Measurements from ENCODE around the gene OR2Y1.
A peak's percentile ranks its signal among the peaks of the same experiment; 100 is the strongest.
"Not testable (repeated sequence)": the region's sequence is repeated elsewhere in the genome, so short reads cannot be mapped to it uniquely, and the experiment has no call there.

OR2Y1 gene

GRCh38 chr5:180739271-180739670, 587 bp downstream of the OR2Y1 start:
- no peak for DNase-seq (ENCODE audit: low spot score)

- DNase-seq (ENCODE audit: low spot score): no peak
Observed at GRCh38 chr5:180736536-180736935, 3.3 kb downstream of the OR2Y1 start.

DNA sequence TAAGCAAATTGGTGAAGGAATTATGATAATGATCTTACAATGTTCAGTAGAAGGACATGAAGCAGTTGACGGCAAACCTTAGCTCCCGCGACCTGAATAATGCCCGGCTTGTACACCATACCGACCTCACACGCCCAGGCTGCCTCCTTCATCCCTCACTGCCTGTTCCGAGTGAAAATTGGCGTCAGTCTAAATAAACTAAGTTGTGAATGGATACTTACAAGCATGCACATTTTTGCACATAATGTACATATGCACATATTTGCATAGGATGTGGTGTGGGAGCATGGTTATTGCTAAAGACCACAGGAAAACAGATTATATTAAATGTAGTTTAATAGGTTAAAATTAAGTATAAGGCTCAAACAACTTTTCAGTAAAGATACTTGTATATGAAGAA, 14.9 kb downstream of the OR2Y1 start:
- DNase-seq (ENCODE audit: low spot score): no peak

- no peak for DNase-seq (ENCODE audit: low spot score)
Observed at GRCh38 chr5:180723936-180724335, 15.9 kb downstream of the OR2Y1 start.

DNA sequence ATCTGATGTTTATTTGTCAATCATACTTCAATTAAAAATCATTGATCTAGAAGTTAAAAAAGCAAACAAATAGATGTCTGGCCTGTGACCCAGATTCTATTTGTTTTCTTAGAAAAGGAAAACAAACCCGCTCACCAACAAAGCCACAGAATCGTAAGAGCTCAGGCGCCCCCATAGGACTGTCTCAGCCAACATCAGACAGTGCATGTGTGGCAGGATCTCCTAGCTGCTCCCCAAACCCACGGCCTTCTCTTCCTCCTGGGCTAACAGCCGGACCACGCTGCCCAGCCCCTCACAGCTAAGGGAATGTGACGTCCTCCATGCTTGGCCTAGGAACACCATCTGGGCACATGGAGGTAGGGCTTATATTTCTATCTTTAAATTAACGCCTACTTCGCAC, 19.4 kb downstream of the OR2Y1 start:
- DNase-seq (ENCODE audit: low spot score): no peak

DNA sequence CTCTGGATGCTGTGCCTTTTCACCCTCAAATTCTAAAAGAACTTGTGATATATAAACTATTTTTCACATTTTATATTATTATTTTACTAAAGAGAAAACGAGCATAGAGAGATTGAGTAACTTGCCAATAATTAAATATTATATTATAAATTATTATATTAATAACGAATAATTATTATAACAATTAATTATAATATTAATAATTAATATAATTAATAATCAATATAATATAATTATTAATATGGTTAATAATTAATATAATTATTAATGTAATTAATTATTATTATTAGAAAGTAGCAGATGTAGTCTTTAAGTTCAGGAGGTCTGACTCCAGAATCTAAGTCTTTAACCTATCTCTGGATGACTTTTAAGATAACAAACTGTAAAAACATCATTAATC, 20.1 kb downstream of the OR2Y1 start:
- no peak for DNase-seq (ENCODE audit: low spot score)

- DNase-seq (ENCODE audit: low spot score): peak; percentile 44
Observed at GRCh38 chr5:180718810-180719453, 20.9 kb downstream of the OR2Y1 start.

GRCh38 chr5:180717989-180718388, 21.9 kb downstream of the OR2Y1 start:
- no peak for DNase-seq (ENCODE audit: low spot score)

GRCh38 chr5:180704362-180704761, 35.5 kb downstream of the OR2Y1 start:
- no peak for DNase-seq (ENCODE audit: low spot score)

- DNase-seq (ENCODE audit: low spot score): no peak
Observed at GRCh38 chr5:180703912-180704311, 35.9 kb downstream of the OR2Y1 start.

GRCh38 chr5:180703371-180703770, 36.5 kb downstream of the OR2Y1 start:
- DNase-seq (ENCODE audit: low spot score): not testable (repeated sequence)

DNA sequence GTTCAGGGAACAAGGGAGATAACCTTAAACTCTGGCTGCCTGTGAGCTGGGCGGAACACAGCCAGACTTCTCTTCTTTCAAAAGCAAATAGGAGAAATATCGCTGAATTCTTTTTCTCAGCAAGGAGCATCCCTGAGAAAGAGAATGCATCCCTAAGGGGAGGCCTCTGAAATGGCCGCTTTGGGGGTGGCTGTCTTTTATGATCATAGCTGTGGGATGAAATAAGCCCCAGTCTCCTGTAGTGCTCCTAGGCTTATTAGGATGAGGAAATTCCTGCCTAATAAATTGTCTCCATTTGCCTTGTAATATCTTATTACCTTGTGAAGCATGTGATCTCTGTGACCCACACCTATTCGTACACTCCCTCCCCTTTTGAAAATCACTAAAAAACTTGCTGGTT, 39.4 kb downstream of the OR2Y1 start:
- DNase-seq (ENCODE audit: low spot score): not testable (repeated sequence)

- no peak for DNase-seq (ENCODE audit: low spot score)
Observed at GRCh38 chr5:180699042-180699441, 40.8 kb downstream of the OR2Y1 start.

- no peak for DNase-seq (ENCODE audit: low spot score)
Observed at GRCh38 chr5:180696116-180696515, 43.7 kb downstream of the OR2Y1 start.

DNA sequence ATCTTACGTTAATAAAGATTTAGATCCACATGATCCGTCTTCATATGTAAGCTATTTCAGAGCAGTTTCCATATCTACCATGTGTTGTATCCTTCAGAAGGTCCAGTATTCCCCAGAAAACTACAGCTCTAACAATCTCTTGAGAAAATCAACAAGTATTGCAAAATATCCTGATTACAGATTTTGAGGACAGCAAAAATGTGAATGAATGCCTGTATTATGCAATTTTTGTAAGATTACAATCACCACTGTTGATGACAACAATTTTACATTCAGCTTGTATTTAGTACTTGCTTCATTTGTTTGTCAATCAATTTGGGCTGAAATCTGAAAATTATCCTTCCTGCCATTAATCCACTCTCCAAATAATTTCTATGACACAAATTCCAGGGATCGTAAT, 47.4 kb downstream of the OR2Y1 start:
- no peak for DNase-seq (ENCODE audit: low spot score)

GRCh38 chr5:180691046-180691445, 48.8 kb downstream of the OR2Y1 start:
- DNase-seq (ENCODE audit: low spot score): no peak

DNA sequence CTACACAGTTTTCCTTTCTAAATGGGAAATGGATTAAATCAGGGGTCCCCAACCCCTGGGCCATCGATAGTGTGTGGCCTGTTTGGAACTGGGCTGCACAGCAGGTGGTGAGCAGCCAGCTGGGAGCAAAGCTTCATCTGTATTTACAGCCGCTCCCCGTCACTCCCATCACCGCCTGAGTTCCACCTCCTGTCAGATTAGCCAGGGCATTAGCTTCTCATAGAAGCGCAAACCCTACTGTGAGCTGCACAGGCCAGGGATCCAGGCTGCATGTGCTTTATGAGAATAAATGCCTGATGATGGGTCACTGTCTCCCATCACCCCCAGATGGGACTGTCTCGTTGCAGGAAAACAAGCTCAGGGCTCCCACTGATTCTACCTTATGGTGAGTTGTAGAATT, 49.3 kb downstream of the OR2Y1 start:
- DNase-seq (ENCODE audit: low spot score): no peak

DNA sequence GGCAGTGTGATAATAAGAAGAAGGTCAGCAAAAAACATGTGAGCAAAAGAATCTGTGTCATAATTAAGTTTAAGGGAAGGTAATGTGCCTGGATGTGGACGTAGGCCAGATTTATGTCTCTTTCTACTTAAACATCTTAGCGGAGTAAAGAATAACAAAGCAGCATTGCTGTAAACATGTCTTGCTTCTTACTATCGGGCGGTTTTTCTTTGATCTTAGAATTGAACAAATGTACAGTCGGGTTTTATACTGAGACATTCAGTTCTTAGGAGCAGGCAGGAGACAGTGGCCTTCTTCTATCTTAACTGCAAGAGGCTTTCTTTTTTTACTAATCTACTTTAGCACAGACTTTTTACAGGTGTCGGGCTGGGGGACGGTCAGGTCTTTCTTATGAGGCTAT, 50.1 kb downstream of the OR2Y1 start:
- DNase-seq (ENCODE audit: low spot score): no peak
